K562 (cell line): ENCODE data around the gene DNAJB12. TPM values are rescaled to one million over a fixed set of nuclear protein-coding genes. Genes with fewer than 3 reads are reported as not detected.

Source experiments
- KAT2B ChIP-seq: IDR thresholded peaks from one replicate; pipeline ENCODE4 v1.6.1; 2012; ENCODE audit warnings: low read depth, mild to moderate bottlenecking, control low read depth, inconsistent platforms, low read length, moderate library complexity
- POLR2G ChIP-seq: fragments of 200-400 bp; formaldehyde crosslinking; IDR thresholded peaks from 2 replicates; pipeline ENCODE4 v1.6.1; 2017; ENCODE audit warnings: low read depth, mild to moderate bottlenecking, antibody characterized with exemption, low read length, moderate library complexity
- TBL1XR1 ChIP-seq, 2 experiments: IDR thresholded peaks; 2 replicates each; pipeline ENCODE4 v1.6.1; 2012; ENCODE audit warnings: improper control_type of control experiment in 2 of 2, low read length in 2 of 2, mild to moderate bottlenecking in 1 of 2
- ZNF217 ChIP-seq: sonication (generic); formaldehyde crosslinking; IDR thresholded peaks from 2 replicates; pipeline ENCODE4 v1.8.0; 2022; ENCODE audit warnings: mild to moderate bottlenecking, missing genetic modification reagents
- polyA plus RNA-seq, 8 experiments: library from polyadenylated mRNA; depleted of rRNA in 4 of 8; stranded (reverse) in 5 of 8; unstranded in 3 of 8; fragments of >200 nt; fragmentation: Nextera tagmentation in 2 of 8; fragmentation: Illumina TruSeq in 1 of 8; extraction: Ambion mirVana in 2 of 8; extraction: Trizol in 1 of 8; gene quantifications; 2 replicates each; pipeline versions ENCODE4 v1.2.1 to v1.2.3, GENCODE V29; 2011 to 2014; ENCODE audit warnings: inconsistent platforms in 1 of 8, missing spikeins in 1 of 8
- total RNA-seq, 7 experiments: library from RNA; depleted of rRNA in 6 of 7; stranded (reverse); fragments of >200 nt in 6 of 7; fragmentation: Illumina TruSeq in 2 of 7; extraction: Trizol in 2 of 7; gene quantifications; 2 replicates each; pipeline versions ENCODE4 v1.2.1 to v1.2.3, GENCODE V29; 2011 to 2021; ENCODE audit warnings: low replicate concordance in 1 of 7
- TF ChIP-seq, protein P1 (sequence below): sonication (generic); formaldehyde crosslinking; IDR thresholded peaks from 2 replicates; pipeline ENCODE4 v1.8.0; 2022; ENCODE audit warnings: mild to moderate bottlenecking, low read depth, missing genetic modification reagents
- TF ChIP-seq, protein P2 (sequence below), 2 experiments: fragments of 150-350 bp in 1 of 2; IDR thresholded peaks; 2 replicates each; pipeline ENCODE4 v1.6.1; 2012 to 2016; ENCODE audit warnings: low read depth in 2 of 2, low read length in 2 of 2, mild to moderate bottlenecking in 1 of 2, moderate library complexity in 1 of 2
- TF ChIP-seq, protein P3 (sequence below): fragments of 200-600 bp; sonication (generic); IDR thresholded peaks from one replicate; pipeline ENCODE4 v1.6.1; 2012; ENCODE audit warnings: mild to moderate bottlenecking, low read depth, low read length, inconsistent platforms

The DNAJB12 gene
- total and polyA plus RNA-seq, 9 of the 15 experiments (the other 6 are each of a cell fraction or from before 2014, with no cell fraction given) = 3.5 to 31.5 (median 20.3) TPM

DNA sequence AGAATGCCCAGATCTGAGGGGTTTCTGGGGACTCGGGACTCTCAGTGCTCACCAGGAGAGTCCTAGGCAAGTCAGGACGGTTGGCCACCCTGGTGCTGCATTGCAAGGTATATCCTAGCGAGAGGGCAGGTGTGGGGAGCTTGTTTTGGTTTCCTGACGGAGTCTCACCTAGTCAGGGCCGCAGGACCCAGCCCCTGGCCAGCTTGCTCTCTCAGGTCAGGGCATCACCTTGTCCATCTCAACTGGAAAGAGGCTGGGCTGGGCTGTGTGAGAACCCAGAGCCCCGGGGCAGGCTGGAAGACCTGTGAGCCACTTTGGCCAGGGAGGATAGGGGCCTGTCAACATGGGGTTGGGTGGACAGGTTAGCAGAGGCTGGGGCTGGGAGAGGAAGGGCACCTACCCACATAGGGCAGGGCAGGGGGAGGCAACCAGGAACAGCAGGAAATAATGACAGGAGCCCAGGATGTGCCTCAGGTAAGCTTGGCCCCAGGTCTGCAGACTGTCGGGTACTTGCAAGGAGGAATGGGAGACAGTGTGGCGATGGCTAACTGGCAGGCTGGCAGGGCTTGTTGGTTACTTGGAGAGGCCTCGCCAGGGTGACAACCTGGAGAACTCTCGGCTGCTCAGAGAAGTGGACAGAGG is 31.5 kb downstream of the DNAJB12 start (continued):
- TF ChIP-seq, protein P1, sequence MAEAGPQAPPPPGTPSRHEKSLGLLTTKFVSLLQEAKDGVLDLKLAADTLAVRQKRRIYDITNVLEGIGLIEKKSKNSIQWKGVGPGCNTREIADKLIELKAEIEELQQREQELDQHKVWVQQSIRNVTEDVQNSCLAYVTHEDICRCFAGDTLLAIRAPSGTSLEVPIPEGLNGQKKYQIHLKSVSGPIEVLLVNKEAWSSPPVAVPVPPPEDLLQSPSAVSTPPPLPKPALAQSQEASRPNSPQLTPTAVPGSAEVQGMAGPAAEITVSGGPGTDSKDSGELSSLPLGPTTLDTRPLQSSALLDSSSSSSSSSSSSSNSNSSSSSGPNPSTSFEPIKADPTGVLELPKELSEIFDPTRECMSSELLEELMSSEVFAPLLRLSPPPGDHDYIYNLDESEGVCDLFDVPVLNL (CRISPR knock-in tag) = no peak
- TF ChIP-seq POLR2G (peak; percentile 36; the same call in 1 of the 2 replicates), ZNF217 (no peak), TBL1XR1 (IDR thresholded peaks at IDR 0.05; ENCODE audit: low read length in 2 of 2) (no peak), KAT2B (no peak)
- TF ChIP-seq, protein P2, sequence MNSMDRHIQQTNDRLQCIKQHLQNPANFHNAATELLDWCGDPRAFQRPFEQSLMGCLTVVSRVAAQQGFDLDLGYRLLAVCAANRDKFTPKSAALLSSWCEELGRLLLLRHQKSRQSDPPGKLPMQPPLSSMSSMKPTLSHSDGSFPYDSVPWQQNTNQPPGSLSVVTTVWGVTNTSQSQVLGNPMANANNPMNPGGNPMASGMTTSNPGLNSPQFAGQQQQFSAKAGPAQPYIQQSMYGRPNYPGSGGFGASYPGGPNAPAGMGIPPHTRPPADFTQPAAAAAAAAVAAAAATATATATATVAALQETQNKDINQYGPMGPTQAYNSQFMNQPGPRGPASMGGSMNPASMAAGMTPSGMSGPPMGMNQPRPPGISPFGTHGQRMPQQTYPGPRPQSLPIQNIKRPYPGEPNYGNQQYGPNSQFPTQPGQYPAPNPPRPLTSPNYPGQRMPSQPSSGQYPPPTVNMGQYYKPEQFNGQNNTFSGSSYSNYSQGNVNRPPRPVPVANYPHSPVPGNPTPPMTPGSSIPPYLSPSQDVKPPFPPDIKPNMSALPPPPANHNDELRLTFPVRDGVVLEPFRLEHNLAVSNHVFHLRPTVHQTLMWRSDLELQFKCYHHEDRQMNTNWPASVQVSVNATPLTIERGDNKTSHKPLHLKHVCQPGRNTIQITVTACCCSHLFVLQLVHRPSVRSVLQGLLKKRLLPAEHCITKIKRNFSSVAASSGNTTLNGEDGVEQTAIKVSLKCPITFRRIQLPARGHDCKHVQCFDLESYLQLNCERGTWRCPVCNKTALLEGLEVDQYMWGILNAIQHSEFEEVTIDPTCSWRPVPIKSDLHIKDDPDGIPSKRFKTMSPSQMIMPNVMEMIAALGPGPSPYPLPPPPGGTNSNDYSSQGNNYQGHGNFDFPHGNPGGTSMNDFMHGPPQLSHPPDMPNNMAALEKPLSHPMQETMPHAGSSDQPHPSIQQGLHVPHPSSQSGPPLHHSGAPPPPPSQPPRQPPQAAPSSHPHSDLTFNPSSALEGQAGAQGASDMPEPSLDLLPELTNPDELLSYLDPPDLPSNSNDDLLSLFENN (IDR thresholded peaks at IDR 0.05; ENCODE audit: low read depth in 2 of 2, low read length in 2 of 2) = no peak
- TF ChIP-seq, protein P3, sequence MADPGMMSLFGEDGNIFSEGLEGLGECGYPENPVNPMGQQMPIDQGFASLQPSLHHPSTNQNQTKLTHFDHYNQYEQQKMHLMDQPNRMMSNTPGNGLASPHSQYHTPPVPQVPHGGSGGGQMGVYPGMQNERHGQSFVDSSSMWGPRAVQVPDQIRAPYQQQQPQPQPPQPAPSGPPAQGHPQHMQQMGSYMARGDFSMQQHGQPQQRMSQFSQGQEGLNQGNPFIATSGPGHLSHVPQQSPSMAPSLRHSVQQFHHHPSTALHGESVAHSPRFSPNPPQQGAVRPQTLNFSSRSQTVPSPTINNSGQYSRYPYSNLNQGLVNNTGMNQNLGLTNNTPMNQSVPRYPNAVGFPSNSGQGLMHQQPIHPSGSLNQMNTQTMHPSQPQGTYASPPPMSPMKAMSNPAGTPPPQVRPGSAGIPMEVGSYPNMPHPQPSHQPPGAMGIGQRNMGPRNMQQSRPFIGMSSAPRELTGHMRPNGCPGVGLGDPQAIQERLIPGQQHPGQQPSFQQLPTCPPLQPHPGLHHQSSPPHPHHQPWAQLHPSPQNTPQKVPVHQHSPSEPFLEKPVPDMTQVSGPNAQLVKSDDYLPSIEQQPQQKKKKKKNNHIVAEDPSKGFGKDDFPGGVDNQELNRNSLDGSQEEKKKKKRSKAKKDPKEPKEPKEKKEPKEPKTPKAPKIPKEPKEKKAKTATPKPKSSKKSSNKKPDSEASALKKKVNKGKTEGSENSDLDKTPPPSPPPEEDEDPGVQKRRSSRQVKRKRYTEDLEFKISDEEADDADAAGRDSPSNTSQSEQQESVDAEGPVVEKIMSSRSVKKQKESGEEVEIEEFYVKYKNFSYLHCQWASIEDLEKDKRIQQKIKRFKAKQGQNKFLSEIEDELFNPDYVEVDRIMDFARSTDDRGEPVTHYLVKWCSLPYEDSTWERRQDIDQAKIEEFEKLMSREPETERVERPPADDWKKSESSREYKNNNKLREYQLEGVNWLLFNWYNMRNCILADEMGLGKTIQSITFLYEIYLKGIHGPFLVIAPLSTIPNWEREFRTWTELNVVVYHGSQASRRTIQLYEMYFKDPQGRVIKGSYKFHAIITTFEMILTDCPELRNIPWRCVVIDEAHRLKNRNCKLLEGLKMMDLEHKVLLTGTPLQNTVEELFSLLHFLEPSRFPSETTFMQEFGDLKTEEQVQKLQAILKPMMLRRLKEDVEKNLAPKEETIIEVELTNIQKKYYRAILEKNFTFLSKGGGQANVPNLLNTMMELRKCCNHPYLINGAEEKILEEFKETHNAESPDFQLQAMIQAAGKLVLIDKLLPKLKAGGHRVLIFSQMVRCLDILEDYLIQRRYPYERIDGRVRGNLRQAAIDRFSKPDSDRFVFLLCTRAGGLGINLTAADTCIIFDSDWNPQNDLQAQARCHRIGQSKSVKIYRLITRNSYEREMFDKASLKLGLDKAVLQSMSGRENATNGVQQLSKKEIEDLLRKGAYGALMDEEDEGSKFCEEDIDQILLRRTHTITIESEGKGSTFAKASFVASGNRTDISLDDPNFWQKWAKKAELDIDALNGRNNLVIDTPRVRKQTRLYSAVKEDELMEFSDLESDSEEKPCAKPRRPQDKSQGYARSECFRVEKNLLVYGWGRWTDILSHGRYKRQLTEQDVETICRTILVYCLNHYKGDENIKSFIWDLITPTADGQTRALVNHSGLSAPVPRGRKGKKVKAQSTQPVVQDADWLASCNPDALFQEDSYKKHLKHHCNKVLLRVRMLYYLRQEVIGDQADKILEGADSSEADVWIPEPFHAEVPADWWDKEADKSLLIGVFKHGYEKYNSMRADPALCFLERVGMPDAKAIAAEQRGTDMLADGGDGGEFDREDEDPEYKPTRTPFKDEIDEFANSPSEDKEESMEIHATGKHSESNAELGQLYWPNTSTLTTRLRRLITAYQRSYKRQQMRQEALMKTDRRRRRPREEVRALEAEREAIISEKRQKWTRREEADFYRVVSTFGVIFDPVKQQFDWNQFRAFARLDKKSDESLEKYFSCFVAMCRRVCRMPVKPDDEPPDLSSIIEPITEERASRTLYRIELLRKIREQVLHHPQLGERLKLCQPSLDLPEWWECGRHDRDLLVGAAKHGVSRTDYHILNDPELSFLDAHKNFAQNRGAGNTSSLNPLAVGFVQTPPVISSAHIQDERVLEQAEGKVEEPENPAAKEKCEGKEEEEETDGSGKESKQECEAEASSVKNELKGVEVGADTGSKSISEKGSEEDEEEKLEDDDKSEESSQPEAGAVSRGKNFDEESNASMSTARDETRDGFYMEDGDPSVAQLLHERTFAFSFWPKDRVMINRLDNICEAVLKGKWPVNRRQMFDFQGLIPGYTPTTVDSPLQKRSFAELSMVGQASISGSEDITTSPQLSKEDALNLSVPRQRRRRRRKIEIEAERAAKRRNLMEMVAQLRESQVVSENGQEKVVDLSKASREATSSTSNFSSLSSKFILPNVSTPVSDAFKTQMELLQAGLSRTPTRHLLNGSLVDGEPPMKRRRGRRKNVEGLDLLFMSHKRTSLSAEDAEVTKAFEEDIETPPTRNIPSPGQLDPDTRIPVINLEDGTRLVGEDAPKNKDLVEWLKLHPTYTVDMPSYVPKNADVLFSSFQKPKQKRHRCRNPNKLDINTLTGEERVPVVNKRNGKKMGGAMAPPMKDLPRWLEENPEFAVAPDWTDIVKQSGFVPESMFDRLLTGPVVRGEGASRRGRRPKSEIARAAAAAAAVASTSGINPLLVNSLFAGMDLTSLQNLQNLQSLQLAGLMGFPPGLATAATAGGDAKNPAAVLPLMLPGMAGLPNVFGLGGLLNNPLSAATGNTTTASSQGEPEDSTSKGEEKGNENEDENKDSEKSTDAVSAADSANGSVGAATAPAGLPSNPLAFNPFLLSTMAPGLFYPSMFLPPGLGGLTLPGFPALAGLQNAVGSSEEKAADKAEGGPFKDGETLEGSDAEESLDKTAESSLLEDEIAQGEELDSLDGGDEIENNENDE = no peak
